Vagina (tissue), 2 donors: ENCODE results near the gene MS4A15. TPM values are rescaled to one million over a fixed set of nuclear protein-coding genes. Genes with fewer than 3 reads are reported as not detected.

Source experiments
- DNase-seq, 2 donors: peaks; one replicate each; pipeline ENCODE4 v3.0.0-alpha.2; 2017; ENCODE audit errors: extremely low spot score in 2 of 2
- H3K27ac ChIP-seq: fragments of 200-600 bp; sonication (generic); one replicate; pipeline ENCODE4 v1.5.1; 2019
- H3K27me3 ChIP-seq: fragments of 200-600 bp; sonication (generic); one replicate; pipeline ENCODE4 v1.5.1; 2019
- H3K36me3 ChIP-seq, 2 donors: fragments of 200-600 bp; sonication (generic); one replicate each; pipeline ENCODE4 v1.5.1; 2017 to 2019
- H3K4me1 ChIP-seq: fragments of 200-600 bp; sonication (generic); one replicate; pipeline ENCODE4 v1.5.1; 2019
- H3K4me3 ChIP-seq, 2 donors: fragments of 200-600 bp; sonication (generic); 1 replicate in 1 of 2; 2 replicates in 1 of 2; pipeline ENCODE4 v1.5.1; 2016 to 2019
- H3K9me3 ChIP-seq: fragments of 200-600 bp; sonication (generic); one replicate; pipeline ENCODE4 v1.5.1; 2019
- CTCF ChIP-seq, 3 experiments: fragments of 450-650 bp in 2 of 3; fragments of 200-600 bp in 1 of 3; sonication (generic) in 1 of 3; IDR thresholded peaks; one replicate each; pipeline ENCODE4 v1.5.1; 2017 to 2019; ENCODE audit warnings: antibody characterized with exemption in 3 of 3, mild to moderate bottlenecking in 2 of 3, moderate library complexity in 2 of 3
- POLR2A ChIP-seq, 2 donors: fragments of 450-650 bp; IDR thresholded peaks; one replicate each; pipeline ENCODE4 v1.6.1; 2017; ENCODE audit warnings: antibody characterized with exemption in 2 of 2, mild to moderate bottlenecking in 2 of 2, moderate library complexity in 2 of 2
- POLR2AphosphoS5 ChIP-seq, 2 donors: sonication (generic); formaldehyde crosslinking; IDR thresholded peaks; one replicate each; pipeline ENCODE4 v1.9.0; 2017; ENCODE audit warnings: antibody characterized with exemption in 2 of 2, mild to moderate bottlenecking in 2 of 2, low read depth in 1 of 2; ENCODE audit not compliant: insufficient read depth in 1 of 2
- intact Hi-C: fragments of 100-400 bp; cut with DNase I; formaldehyde crosslinking; loops from one replicate; pipeline ENCODE4 v1.15.1; 2023
- total RNA-seq: library from RNA; depleted of rRNA; stranded (reverse); fragments of >200 nt; gene quantifications from one replicate; pipeline ENCODE4 v1.2.3, GENCODE V29; 2016

MS4A15 gene
- total RNA-seq, 1 donor from 2014 or later: not detected

- H3K4me3 ChIP-seq: no peak overlapping the region
- H3K4me1 ChIP-seq: no peaks in the 10 kb centered on the region
- H3K27ac ChIP-seq: no peak overlapping the region
- TF ChIP-seq CTCF (IDR thresholded peaks at IDR 0.05): no peak
- TF ChIP-seq POLR2AphosphoS5 (IDR thresholded peaks at IDR 0.05; ENCODE audit: insufficient read depth in 1 of 2, low read depth in 1 of 2): no peak
- no peak for TF ChIP-seq POLR2A (IDR thresholded peaks at IDR 0.05)
- no peaks in the 10 kb centered on the region for H3K9me3 ChIP-seq
- H3K27me3 ChIP-seq: no peaks in the 10 kb centered on the region
- no peaks in the 10 kb centered on the region for H3K36me3 ChIP-seq
- intact Hi-C loops: no loop called here
- DNase-seq: no peak
These were observed 31.1 kb upstream of the MS4A15 start for GRCh38 chr11:60725592-60725991.

GRCh38 chr11:60731586-60731985 lies 25.1 kb upstream of the MS4A15 start:
- H3K27ac ChIP-seq: no peak overlapping the region

GRCh38 chr11:60734279-60734678 lies 22.4 kb upstream of the MS4A15 start:
- Histone ChIP-seq H3K4me3 (no peak overlapping the region), H3K27me3 (no peaks in the 10 kb centered on the region), H3K27ac (no peak overlapping the region), H3K36me3 (no peaks in the 10 kb centered on the region), H3K4me1 (no peaks in the 10 kb centered on the region), H3K9me3 (no peaks in the 10 kb centered on the region)
- intact Hi-C loops: no loop called here
- TF ChIP-seq POLR2AphosphoS5 (IDR thresholded peaks at IDR 0.05; ENCODE audit: insufficient read depth in 1 of 2, low read depth in 1 of 2) (no peak), CTCF (IDR thresholded peaks at IDR 0.05) (no peak), POLR2A (IDR thresholded peaks at IDR 0.05) (no peak)
- DNase-seq: no peak

More at GRCh38 chr11:60731586-60731985, 25.1 kb upstream of the MS4A15 start:
- intact Hi-C loops: no loop called here
- TF ChIP-seq POLR2A (IDR thresholded peaks at IDR 0.05) (no peak), POLR2AphosphoS5 (IDR thresholded peaks at IDR 0.05; ENCODE audit: insufficient read depth in 1 of 2, low read depth in 1 of 2) (no peak), CTCF (IDR thresholded peaks at IDR 0.05) (no peak)
- Histone ChIP-seq H3K36me3 (no peaks in the 10 kb centered on the region), H3K9me3 (no peaks in the 10 kb centered on the region), H3K4me3 (no peak overlapping the region), H3K27me3 (no peaks in the 10 kb centered on the region), H3K4me1 (no peaks in the 10 kb centered on the region)
- DNase-seq: no peak

- Histone ChIP-seq H3K9me3 (no peaks in the 10 kb centered on the region), H3K4me1 (no peaks in the 10 kb centered on the region), H3K27ac (no peak overlapping the region), H3K36me3 (no peaks in the 10 kb centered on the region), H3K27me3 (no peaks in the 10 kb centered on the region), H3K4me3 (no peak overlapping the region)
- DNase-seq: no peak
- TF ChIP-seq POLR2AphosphoS5 (IDR thresholded peaks at IDR 0.05; ENCODE audit: insufficient read depth in 1 of 2, low read depth in 1 of 2) (no peak), POLR2A (IDR thresholded peaks at IDR 0.05) (no peak), CTCF (IDR thresholded peaks at IDR 0.05) (no peak)
- intact Hi-C loops: no loop called here
These were observed 17.6 kb upstream of the MS4A15 start for GRCh38 chr11:60739114-60739513.

GRCh38 chr11:60740573-60740972 lies 16.1 kb upstream of the MS4A15 start:
- no peak for TF ChIP-seq POLR2A (IDR thresholded peaks at IDR 0.05)
- no peak for TF ChIP-seq POLR2AphosphoS5 (IDR thresholded peaks at IDR 0.05; ENCODE audit: insufficient read depth in 1 of 2, low read depth in 1 of 2)
- TF ChIP-seq CTCF (IDR thresholded peaks at IDR 0.05): no peak
- no peak for DNase-seq
- Histone ChIP-seq H3K27ac (no peak overlapping the region), H3K27me3 (no peaks in the 10 kb centered on the region), H3K4me1 (no peaks in the 10 kb centered on the region), H3K36me3 (no peaks in the 10 kb centered on the region), H3K9me3 (no peaks in the 10 kb centered on the region), H3K4me3 (no peak overlapping the region)
- intact Hi-C loops: no loop called here
